Activated naive CD4-positive, alpha-beta T cell treated with anti-CD3 and anti-CD28 coated beads for 36 hours (primary cell): ENCODE results near the gene GSC2. TPM values are rescaled to one million over a fixed set of nuclear protein-coding genes. Genes with fewer than 3 reads are reported as not detected.

ENCODE experiments used
- CTCF ChIA-PET: fragments of 350-600 bp; sonication (Branson Sonifier 250); formaldehyde crosslinking; loops from one replicate; lab custom pipeline; 2021; ENCODE audit warnings: antibody characterized with exemption; lab: Charles Lee
- DNase-seq: peaks from one replicate; pipeline ENCODE4 v3.0.0-alpha.2; 2020
- H3K27ac Mint-ChIP-seq: one replicate; pipeline ENCODE4 v1.8.0; 2021; ENCODE audit warnings: mild to moderate bottlenecking, mixed read lengths
- H3K27me3 Mint-ChIP-seq: one replicate; pipeline ENCODE4 v1.8.0; 2021; ENCODE audit warnings: low read depth, mixed read lengths
- H3K36me3 Mint-ChIP-seq: one replicate; pipeline ENCODE4 v1.8.0; 2021; ENCODE audit warnings: low read depth, mixed read lengths
- H3K4me1 Mint-ChIP-seq: one replicate; pipeline ENCODE4 v1.8.0; 2021; ENCODE audit warnings: low read depth, mixed read lengths
- H3K4me3 Mint-ChIP-seq: one replicate; pipeline ENCODE4 v1.8.0; 2021; ENCODE audit warnings: mild to moderate bottlenecking, moderate library complexity, mixed read lengths
- H3K9me3 Mint-ChIP-seq: one replicate; pipeline ENCODE4 v1.8.0; 2021; ENCODE audit warnings: mixed read lengths
- intact Hi-C: fragments of 100-400 bp; cut with micrococcal nuclease; formaldehyde crosslinking; loops from one replicate; pipeline ENCODE4 v1.15.1; 2023
- total RNA-seq, 2 experiments: library from RNA; stranded (reverse); gene quantifications; one replicate each; pipeline ENCODE4 v1.2.3, GENCODE V29; 2021

Gene GSC2
- total RNA-seq, 2 experiments from 2014 or later, result not detected

- Mint-ChIP-seq H3K27ac (no peak overlapping the region), H3K4me3 (no peak overlapping the region)
Measured at GRCh38 chr22:19132693-19133400, 17.2 kb downstream of the GSC2 start.

GRCh38 chr22:19132153-19132552 lies 17.9 kb downstream of the GSC2 start:
- Mint-ChIP-seq H3K4me1 (no peaks in the 10 kb centered on the region), H3K36me3 (peaks cover 20% of the 10 kb centered on the region), H3K9me3 (no peaks in the 10 kb centered on the region), H3K27me3 (no peaks in the 10 kb centered on the region), H3K4me3 (no peak overlapping the region), H3K27ac (no peak overlapping the region)
- DNase-seq, result no peak
- intact Hi-C loops, result no loop called here
- CTCF ChIA-PET, result no interaction called here

More at GRCh38 chr22:19132693-19133400, 17.2 kb downstream of the GSC2 start:
- no peak for DNase-seq
- CTCF ChIA-PET, result no interaction called here
- H3K36me3 Mint-ChIP-seq, result peaks cover 20% of the 10 kb centered on the region
- intact Hi-C loops, result no loop called here
- H3K9me3 Mint-ChIP-seq, result no peaks in the 10 kb centered on the region
- no peaks in the 10 kb centered on the region for H3K27me3 Mint-ChIP-seq
- H3K4me1 Mint-ChIP-seq, result no peaks in the 10 kb centered on the region

- Mint-ChIP-seq H3K4me3 (no peak overlapping the region), H3K9me3 (no peaks in the 10 kb centered on the region), H3K27ac (no peak overlapping the region), H3K4me1 (no peaks in the 10 kb centered on the region), H3K27me3 (no peaks in the 10 kb centered on the region), H3K36me3 (peaks cover 17% of the 10 kb centered on the region)
- intact Hi-C loops, result no loop called here
- DNase-seq, result no peak
- CTCF ChIA-PET, result no interaction called here
Measured at GRCh38 chr22:19131685-19132015, 18.4 kb downstream of the GSC2 start.

GRCh38 chr22:19130959-19131684 lies 19.0 kb downstream of the GSC2 start, which contains the start of gene TSSK2:
TSSK2 (plus strand) TSS chr22:19131308; CDS start chr22:19131400, 92 bp downstream.
- no peaks in the 10 kb centered on the region for H3K4me1 Mint-ChIP-seq
- CTCF ChIA-PET, result no interaction called here
- no peak for DNase-seq
- peaks cover 13% of the 10 kb centered on the region for H3K36me3 Mint-ChIP-seq
- H3K9me3 Mint-ChIP-seq, result no peaks in the 10 kb centered on the region
- H3K27ac Mint-ChIP-seq, result no peak within 1 kb of the TSS
- no peak within 1 kb of the TSS for H3K4me3 Mint-ChIP-seq
- H3K27me3 Mint-ChIP-seq, result no peaks in the 10 kb centered on the region
- intact Hi-C loops, result no loop called here

GRCh38 chr22:19129871-19130270 lies 20.2 kb downstream of the GSC2 start:
- Mint-ChIP-seq H3K4me1 (no peaks in the 10 kb centered on the region), H3K27ac (no peak overlapping the region), H3K4me3 (no peak overlapping the region), H3K9me3 (no peaks in the 10 kb centered on the region), H3K27me3 (no peaks in the 10 kb centered on the region), H3K36me3 (peaks cover 8% of the 10 kb centered on the region)
- intact Hi-C loops, result no loop called here
- CTCF ChIA-PET, result no interaction called here
- DNase-seq, result no peak

- H3K36me3 Mint-ChIP-seq, result peaks cover 5% of the 10 kb centered on the region
- no peaks in the 10 kb centered on the region for H3K27me3 Mint-ChIP-seq
- no peak overlapping the region for H3K27ac Mint-ChIP-seq
- no peak overlapping the region for H3K4me3 Mint-ChIP-seq
- intact Hi-C loops, result no loop called here
- DNase-seq, result no peak
- CTCF ChIA-PET, result no interaction called here
- no peaks in the 10 kb centered on the region for H3K9me3 Mint-ChIP-seq
- H3K4me1 Mint-ChIP-seq, result no peaks in the 10 kb centered on the region
Measured at GRCh38 chr22:19128946-19129727, 21.0 kb downstream of the GSC2 start.

- DNase-seq, result no peak
- Mint-ChIP-seq H3K4me3 (no peak overlapping the region), H3K9me3 (no peaks in the 10 kb centered on the region), H3K4me1 (peaks cover 5% of the 10 kb centered on the region), H3K36me3 (peaks cover 4% of the 10 kb centered on the region), H3K27me3 (no peaks in the 10 kb centered on the region), H3K27ac (no peak overlapping the region)
- CTCF ChIA-PET, result interaction anchor here (0.5 kb wide), 1 partner anchor 17 kb away, joined by 5 read pairs; no protein-coding TSS in a partner anchor
- intact Hi-C loops, result no loop called here
Measured at GRCh38 chr22:19128009-19128401, 22.1 kb downstream of the GSC2 start.

GRCh38 chr22:19127329-19128008 lies 22.6 kb downstream of the GSC2 start:
- Mint-ChIP-seq H3K27ac (no peak overlapping the region), H3K9me3 (no peaks in the 10 kb centered on the region), H3K4me3 (no peak overlapping the region), H3K4me1 (peaks cover 8% of the 10 kb centered on the region), H3K36me3 (peaks cover 4% of the 10 kb centered on the region), H3K27me3 (no peaks in the 10 kb centered on the region)
- intact Hi-C loops, result no loop called here
- no peak for DNase-seq
- CTCF ChIA-PET, result interaction anchor here (0.5 kb wide), 1 partner anchor 17 kb away, joined by 5 read pairs; no protein-coding TSS in a partner anchor

- peaks cover 8% of the 10 kb centered on the region for H3K4me1 Mint-ChIP-seq
- CTCF ChIA-PET, result no interaction called here
- H3K36me3 Mint-ChIP-seq, result peaks cover under 1% of the 10 kb centered on the region
- H3K4me3 Mint-ChIP-seq, result no peak overlapping the region
- no peak for DNase-seq
- no peaks in the 10 kb centered on the region for H3K9me3 Mint-ChIP-seq
- intact Hi-C loops, result no loop called here
- H3K27ac Mint-ChIP-seq, result no peak overlapping the region
- no peaks in the 10 kb centered on the region for H3K27me3 Mint-ChIP-seq
Measured at GRCh38 chr22:19126309-19127273, 23.5 kb downstream of the GSC2 start.

- intact Hi-C loops, result no loop called here
- Mint-ChIP-seq H3K27ac (no peak overlapping the region), H3K9me3 (no peaks in the 10 kb centered on the region), H3K36me3 (no peaks in the 10 kb centered on the region), H3K4me1 (peaks cover 15% of the 10 kb centered on the region), H3K4me3 (no peak overlapping the region), H3K27me3 (no peaks in the 10 kb centered on the region)
- CTCF ChIA-PET, result no interaction called here
- DNase-seq, result no peak
Measured at GRCh38 chr22:19125474-19126308, 24.4 kb downstream of the GSC2 start.

GRCh38 chr22:19125011-19125410 lies 25.1 kb downstream of the GSC2 start:
- no peaks in the 10 kb centered on the region for H3K36me3 Mint-ChIP-seq
- no peak for DNase-seq
- H3K4me3 Mint-ChIP-seq, result no peak overlapping the region
- H3K27me3 Mint-ChIP-seq, result no peaks in the 10 kb centered on the region
- H3K27ac Mint-ChIP-seq, result no peak overlapping the region
- no peaks in the 10 kb centered on the region for H3K9me3 Mint-ChIP-seq
- intact Hi-C loops, result no loop called here
- CTCF ChIA-PET, result interaction anchor here (0.8 kb wide), 1 partner anchor 19 kb away, joined by 3 read pairs; no protein-coding TSS in a partner anchor
- H3K4me1 Mint-ChIP-seq, result peaks cover 21% of the 10 kb centered on the region
